Caki2 (cell line): ENCODE measurements around the gene RFX4. TPM values are rescaled to one million over a fixed set of nuclear protein-coding genes. Genes with fewer than 3 reads are reported as not detected.

Experiments used
- total RNA-seq: library from RNA; depleted of rRNA; stranded (reverse); fragments of >200 nt; shearing (Covaris generic); gene quantifications from 2 replicates; pipeline ENCODE4 v1.2.3, GENCODE V29; 2014; ENCODE audit warnings: low replicate concordance; rRNA removed

The RFX4 gene
- total RNA-seq, 1 experiment from 2014 or later = not detected

Other genes with a start within 250 kb of the RFX4 start
- gene POLR3B, start 225.3 kb upstream of the RFX4 start, total RNA-seq = 0.17 and 0.78 TPM in 2 replicates
- 6.9 and 20.3 TPM in 2 replicates for gene RIC8B, start 191.7 kb downstream of the RFX4 start, total RNA-seq